Activated CD8-positive, alpha-beta memory T cell treated with anti-CD3 and anti-CD28 coated beads for 36 hours (primary cell): ENCODE results near the gene MFSD12. TPM values are rescaled to one million over a fixed set of nuclear protein-coding genes. Genes with fewer than 3 reads are reported as not detected.
"Not testable (repeated sequence)": the region's sequence is repeated elsewhere in the genome, so short reads cannot be mapped to it uniquely, and the experiment has no call there.

Source experiments
- CTCF ChIA-PET: fragments of 350-600 bp; sonication (Branson Sonifier 250); formaldehyde crosslinking; loops from one replicate; lab custom pipeline; 2021; ENCODE audit warnings: antibody characterized with exemption; lab: Charles Lee
- POLR2A ChIA-PET: fragments of 350-600 bp; sonication (Branson Sonifier 250); formaldehyde crosslinking; loops from one replicate; lab custom pipeline; 2021; ENCODE audit warnings: antibody characterized with exemption; lab: Charles Lee
- total RNA-seq, 2 experiments: library from RNA; stranded (reverse); gene quantifications; one replicate each; pipeline ENCODE4 v1.2.3, GENCODE V29; 2021

Gene MFSD12
- total RNA-seq, 2 experiments from 2014 or later: 118 to 124 TPM

- ChIA-PET POLR2A (no interaction called here), CTCF (interaction anchor here (1.8 kb wide), 1 partner anchor 24 kb away, joined by 6 read pairs; no protein-coding TSS in a partner anchor)
These were observed 37.0 kb downstream of the MFSD12 start for GRCh38 chr19:3520166-3521103.

- CTCF ChIA-PET: interaction anchor here (1.8 kb wide), 1 partner anchor 25 kb away, joined by 6 read pairs; no protein-coding TSS in a partner anchor
- POLR2A ChIA-PET: no interaction called here
These were observed 38.3 kb downstream of the MFSD12 start for GRCh38 chr19:3519126-3519525.

GRCh38 chr19:3518659-3519058 is 38.7 kb downstream of the MFSD12 start:
- ChIA-PET POLR2A (no interaction called here), CTCF (interaction anchor here (1.3 kb wide), 1 partner anchor 27 kb away, joined by 5 read pairs; no protein-coding TSS in a partner anchor)

- ChIA-PET POLR2A (interaction anchor here (0.7 kb wide), 1 partner anchor 174 kb away, joined by 4 read pairs; no protein-coding TSS in a partner anchor), CTCF (interaction anchor here (1.3 kb wide), 1 partner anchor 27 kb away, joined by 5 read pairs; no protein-coding TSS in a partner anchor)
These were observed 39.1 kb downstream of the MFSD12 start for GRCh38 chr19:3518255-3518654.

- POLR2A ChIA-PET: interaction anchor here (0.7 kb wide), 1 partner anchor 174 kb away, joined by 4 read pairs; no protein-coding TSS in a partner anchor
- CTCF ChIA-PET: interaction anchor here (1.3 kb wide), 1 partner anchor 28 kb away, joined by 5 read pairs; no protein-coding TSS in a partner anchor
These were observed 39.7 kb downstream of the MFSD12 start for GRCh38 chr19:3517638-3518037.

- POLR2A ChIA-PET: interaction anchor here (0.5 kb wide), 1 partner anchor 15 kb away, joined by 5 read pairs; no protein-coding TSS in a partner anchor
- CTCF ChIA-PET: interaction anchor here (0.5 to 1.0 kb wide), 2 partner anchors 28 to 48 kb away, joined by 3 read pairs; no protein-coding TSS in a partner anchor
These were observed 40.6 kb downstream of the MFSD12 start for GRCh38 chr19:3516675-3517207.

- CTCF ChIA-PET: interaction anchor here (0.9 kb wide), 1 partner anchor 31 kb away, joined by 3 read pairs; no protein-coding TSS in a partner anchor
- POLR2A ChIA-PET: no interaction called here
These were observed 41.4 kb downstream of the MFSD12 start for GRCh38 chr19:3515891-3516422.

GRCh38 chr19:3514930-3515329 is 42.5 kb downstream of the MFSD12 start:
- ChIA-PET CTCF (interaction anchor here (0.9 to 1.0 kb wide), 2 partner anchors 30 kb away, joined by 3 read pairs; no protein-coding TSS in a partner anchor), POLR2A (no interaction called here)

GRCh38 chr19:3513229-3514140 is 43.9 kb downstream of the MFSD12 start:
- POLR2A ChIA-PET: no interaction called here
- CTCF ChIA-PET: interaction anchor here (0.5 kb wide), 1 partner anchor 136 kb away, joined by 3 read pairs; no protein-coding TSS in a partner anchor

GRCh38 chr19:3512562-3513228 is 44.7 kb downstream of the MFSD12 start:
- ChIA-PET POLR2A (no interaction called here), CTCF (no interaction called here)

GRCh38 chr19:3511506-3512251 is 45.7 kb downstream of the MFSD12 start:
- POLR2A ChIA-PET: no interaction called here
- CTCF ChIA-PET: no interaction called here

- CTCF ChIA-PET: no interaction called here
- POLR2A ChIA-PET: no interaction called here
These were observed 46.7 kb downstream of the MFSD12 start for GRCh38 chr19:3510727-3511126.

- ChIA-PET CTCF (interaction anchor here (0.9 kb wide), 1 partner anchor 25 kb away, joined by 3 read pairs; no protein-coding TSS in a partner anchor), POLR2A (no interaction called here)
These were observed 47.8 kb downstream of the MFSD12 start for GRCh38 chr19:3509566-3509989.

- ChIA-PET POLR2A (no interaction called here), CTCF (interaction anchor here (1.1 kb wide), 1 partner anchor 39 kb away, joined by 3 read pairs; no protein-coding TSS in a partner anchor)
These were observed 48.4 kb downstream of the MFSD12 start for GRCh38 chr19:3508771-3509535.

GRCh38 chr19:3508121-3508661 is 49.2 kb downstream of the MFSD12 start:
- POLR2A ChIA-PET: not testable (repeated sequence)
- CTCF ChIA-PET: interaction anchor here (1.1 to 1.8 kb wide), 2 partner anchors 38 to 40 kb away, joined by 3 to 4 read pairs; no protein-coding TSS in a partner anchor
